Esophagus muscularis mucosa (tissue), 4 donors: ENCODE measurements around the gene IQGAP2. TPM values are rescaled to one million over a fixed set of nuclear protein-coding genes. Genes with fewer than 3 reads are reported as not detected.

Experiments used
- DNase-seq: peaks from one replicate; pipeline ENCODE4 v3.0.0-alpha.2; 2017; ENCODE audit errors: extremely low spot score
- H3K27ac ChIP-seq, 4 donors: fragments of 200-600 bp; sonication (generic); replicated peaks in 1 of 4; 1 replicate in 3 of 4; 2 replicates in 1 of 4; pipeline ENCODE4 v1.5.1; 2016 to 2019; ENCODE audit warnings: mild to moderate bottlenecking in 1 of 4
- H3K27me3 ChIP-seq, 4 donors: fragments of 200-600 bp; sonication (generic); one replicate each; pipeline versions ENCODE4 v1.5.1 to v1.6.0; 2016 to 2019
- H3K36me3 ChIP-seq, 4 donors: fragments of 200-600 bp; sonication (generic); one replicate each; pipeline ENCODE4 v1.5.1; 2016 to 2019
- H3K4me1 ChIP-seq, 4 donors: fragments of 200-600 bp; sonication (generic); one replicate each; pipeline ENCODE4 v1.5.1; 2016 to 2019
- H3K4me3 ChIP-seq, 4 donors: fragments of 200-600 bp; sonication (generic); 1 replicate in 2 of 4; 2 replicates in 2 of 4; pipeline ENCODE4 v1.5.1; 2016 to 2019; ENCODE audit warnings: mild to moderate bottlenecking in 4 of 4, moderate library complexity in 1 of 4
- H3K9me3 ChIP-seq, 4 donors: fragments of 200-600 bp; sonication (generic); 1 replicate in 3 of 4; 2 replicates in 1 of 4; pipeline ENCODE4 v1.5.1; 2016 to 2019
- EP300 ChIP-seq: sonication (generic); formaldehyde crosslinking; IDR thresholded peaks from one replicate; pipeline ENCODE4 v1.6.1; 2017; ENCODE audit warnings: antibody characterized with exemption
- POLR2A ChIP-seq: fragments of 450-650 bp; IDR thresholded peaks from one replicate; pipeline ENCODE4 v1.6.1; 2017; ENCODE audit warnings: antibody characterized with exemption, moderate library complexity, mild to moderate bottlenecking, low read depth
- POLR2AphosphoS5 ChIP-seq, 2 donors: sonication (generic); formaldehyde crosslinking; IDR thresholded peaks; one replicate each; pipeline ENCODE4 v1.6.1; 2017; ENCODE audit warnings: antibody characterized with exemption in 2 of 2
- WGBS: methylation state at CpG from one replicate; pipeline ENCODE4 v1.1.5; 2018; 5-methylcytosine and 5-hydroxymethylcytosine counted together
- intact Hi-C: fragments of 100-400 bp; cut with DNase I; formaldehyde crosslinking; loops from one replicate; pipeline ENCODE4 v1.15.1; 2023
- total RNA-seq, 4 donors: library from RNA; depleted of rRNA; stranded (reverse); fragments of >200 nt; gene quantifications; one replicate each; pipeline versions ENCODE4 v1.1.0 to v1.2.1, GENCODE V29; 2016
- TF ChIP-seq, protein P1 (sequence below), 3 experiments: fragments of 200-600 bp in 2 of 3; fragments of 450-650 bp in 1 of 3; sonication (generic) in 2 of 3; IDR thresholded peaks; one replicate each; pipeline ENCODE4 v1.5.1; 2017 to 2019; ENCODE audit warnings: antibody characterized with exemption in 3 of 3, mild to moderate bottlenecking in 2 of 3, moderate library complexity in 1 of 3

Gene IQGAP2
- total RNA-seq, 4 donors from 2014 or later, result 14.9 to 30.7 (median 20.8) TPM

DNA sequence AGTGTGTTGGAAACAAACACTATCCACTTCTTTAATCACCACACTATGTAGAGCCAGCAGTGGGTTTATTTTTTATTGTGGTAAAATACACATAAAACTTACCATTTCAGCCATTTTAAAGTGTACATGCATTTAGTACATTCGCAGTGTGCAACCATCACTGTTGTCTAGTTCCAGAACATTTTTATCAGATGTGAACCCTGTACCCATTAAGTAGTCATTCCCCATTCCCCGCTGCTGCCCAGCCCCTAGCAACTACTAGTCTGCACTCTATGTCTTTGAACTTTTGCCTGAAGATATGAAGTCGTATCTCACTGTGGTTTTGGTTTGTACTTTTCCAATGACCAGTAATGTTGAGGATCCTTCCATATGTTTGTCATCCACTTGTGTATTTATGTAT is 282.6 kb downstream of the IQGAP2 start:
- no peak for DNase-seq
- H3K36me3 ChIP-seq, result no peaks in the 10 kb centered on the region
- no peaks in the 10 kb centered on the region for H3K27me3 ChIP-seq
- H3K27ac ChIP-seq, result no peak overlapping the region
- 94% methylated on average over 3 of the region's 3 CpGs for WGBS
- H3K9me3 ChIP-seq, result no peaks in the 10 kb centered on the region
- peaks cover 0 to 6% (median under 1%) of the 10 kb centered on the region in 4 donors for H3K4me1 ChIP-seq
- intact Hi-C loops, result no loop called here
- TF ChIP-seq, protein P1, sequence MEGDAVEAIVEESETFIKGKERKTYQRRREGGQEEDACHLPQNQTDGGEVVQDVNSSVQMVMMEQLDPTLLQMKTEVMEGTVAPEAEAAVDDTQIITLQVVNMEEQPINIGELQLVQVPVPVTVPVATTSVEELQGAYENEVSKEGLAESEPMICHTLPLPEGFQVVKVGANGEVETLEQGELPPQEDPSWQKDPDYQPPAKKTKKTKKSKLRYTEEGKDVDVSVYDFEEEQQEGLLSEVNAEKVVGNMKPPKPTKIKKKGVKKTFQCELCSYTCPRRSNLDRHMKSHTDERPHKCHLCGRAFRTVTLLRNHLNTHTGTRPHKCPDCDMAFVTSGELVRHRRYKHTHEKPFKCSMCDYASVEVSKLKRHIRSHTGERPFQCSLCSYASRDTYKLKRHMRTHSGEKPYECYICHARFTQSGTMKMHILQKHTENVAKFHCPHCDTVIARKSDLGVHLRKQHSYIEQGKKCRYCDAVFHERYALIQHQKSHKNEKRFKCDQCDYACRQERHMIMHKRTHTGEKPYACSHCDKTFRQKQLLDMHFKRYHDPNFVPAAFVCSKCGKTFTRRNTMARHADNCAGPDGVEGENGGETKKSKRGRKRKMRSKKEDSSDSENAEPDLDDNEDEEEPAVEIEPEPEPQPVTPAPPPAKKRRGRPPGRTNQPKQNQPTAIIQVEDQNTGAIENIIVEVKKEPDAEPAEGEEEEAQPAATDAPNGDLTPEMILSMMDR (IDR thresholded peaks at IDR 0.05), result no peak
- no peak for TF ChIP-seq EP300
- no peak for TF ChIP-seq POLR2AphosphoS5 (IDR thresholded peaks at IDR 0.05)
- no peak for TF ChIP-seq POLR2A
- H3K4me3 ChIP-seq, result no peak overlapping the region

DNA sequence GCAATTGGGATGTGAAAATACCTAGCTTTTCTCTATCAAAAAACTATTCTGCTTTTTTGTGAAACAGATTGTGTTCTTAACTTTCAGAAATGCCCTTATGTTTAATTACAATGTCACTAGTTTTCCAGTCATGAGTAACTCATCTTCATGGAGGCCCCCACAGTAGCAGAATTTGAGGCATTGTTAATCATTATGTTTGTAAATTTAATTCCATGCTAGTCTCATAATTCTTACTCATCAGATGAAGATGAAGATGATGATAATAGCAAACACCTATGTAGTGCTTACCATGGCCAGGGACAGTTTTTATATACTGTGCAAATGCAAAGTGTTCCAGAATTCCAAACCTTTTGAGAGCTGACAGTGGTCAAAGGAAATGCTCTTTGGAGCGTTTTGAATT is 285.1 kb downstream of the IQGAP2 start:
- no peaks in the 10 kb centered on the region for H3K9me3 ChIP-seq
- 100% methylated on average over 1 of the region's 1 CpG for WGBS
- H3K4me1 ChIP-seq, result peaks cover 0 to 16% (median 5%) of the 10 kb centered on the region in 4 donors
- no peaks in the 10 kb centered on the region for H3K36me3 ChIP-seq
- TF ChIP-seq, protein P1 (IDR thresholded peaks at IDR 0.05), result no peak
- TF ChIP-seq POLR2AphosphoS5 (IDR thresholded peaks at IDR 0.05) (no peak), POLR2A (no peak), EP300 (no peak)
- H3K27ac ChIP-seq, result no peak overlapping the region
- intact Hi-C loops, result no loop called here
- no peaks in the 10 kb centered on the region for H3K27me3 ChIP-seq
- H3K4me3 ChIP-seq, result no peak overlapping the region
- DNase-seq, result no peak

DNA sequence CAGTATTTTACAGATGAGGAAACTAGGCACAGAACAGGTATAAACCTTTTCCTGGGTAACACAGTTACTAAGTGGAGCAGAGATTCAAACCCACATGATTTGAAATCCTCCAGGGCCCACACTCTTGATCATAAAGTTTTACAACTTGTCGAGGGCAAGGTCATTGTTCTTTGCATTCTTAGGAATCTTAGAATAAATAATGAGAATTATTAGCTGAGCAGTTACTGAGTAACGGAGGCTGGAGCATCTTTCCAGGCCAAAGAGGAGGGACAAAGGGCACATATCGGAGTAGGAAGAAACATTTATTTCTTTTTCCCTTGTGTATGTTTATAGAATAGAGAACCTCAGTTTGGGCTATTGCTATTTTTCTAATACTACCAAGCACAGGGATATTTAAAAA is 285.8 kb downstream of the IQGAP2 start:
- intact Hi-C loops, result no loop called here
- no peaks in the 10 kb centered on the region for H3K27me3 ChIP-seq
- H3K27ac ChIP-seq, result no peak overlapping the region
- H3K36me3 ChIP-seq, result no peaks in the 10 kb centered on the region
- H3K4me1 ChIP-seq, result peaks cover 0 to 16% (median 5%) of the 10 kb centered on the region in 4 donors
- H3K4me3 ChIP-seq, result no peak overlapping the region
- H3K9me3 ChIP-seq, result no peaks in the 10 kb centered on the region
- no peak for TF ChIP-seq POLR2AphosphoS5 (IDR thresholded peaks at IDR 0.05)
- TF ChIP-seq, protein P1 (IDR thresholded peaks at IDR 0.05), result no peak
- no peak for TF ChIP-seq EP300
- TF ChIP-seq POLR2A, result no peak
- no peak for DNase-seq
- WGBS, result 81% methylated on average over 3 of the region's 3 CpGs

DNA sequence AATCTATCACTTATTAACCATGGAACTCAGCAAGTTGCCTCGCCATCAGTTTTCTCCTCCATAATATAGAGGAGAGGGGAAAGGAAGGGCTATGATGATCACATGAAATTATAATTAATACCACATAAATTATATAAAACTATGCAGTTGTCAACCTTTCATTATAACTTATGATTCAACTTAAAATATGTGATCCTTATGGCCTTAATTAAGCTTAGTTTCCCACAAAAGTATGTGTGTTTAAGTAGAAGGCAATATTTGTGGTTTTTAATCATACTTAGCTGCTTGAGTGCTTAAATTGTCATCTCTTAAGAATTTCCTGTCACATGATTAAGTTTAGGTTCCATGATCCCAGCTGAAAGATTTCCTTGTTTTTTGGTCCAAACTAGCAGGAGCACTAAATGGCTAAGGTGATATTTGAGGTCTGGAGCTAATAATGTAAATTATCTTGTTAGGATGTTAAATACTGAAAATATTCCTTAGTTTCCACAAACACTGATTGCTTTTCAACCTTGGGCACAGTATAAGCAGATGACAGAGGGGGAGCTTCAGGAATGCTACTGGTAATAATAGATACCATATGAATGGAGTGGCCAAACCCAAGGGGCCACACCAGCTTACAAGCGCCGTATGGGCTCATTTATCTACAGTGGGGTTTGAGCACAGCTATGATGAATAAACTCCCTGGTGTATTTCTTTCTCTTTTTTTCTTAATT is 286.4 kb downstream of the IQGAP2 start:
- Histone ChIP-seq H3K9me3 (no peaks in the 10 kb centered on the region), H3K4me3 (no peak overlapping the region), H3K27ac (no peak overlapping the region), H3K4me1 (peaks cover 0 to 16% (median 5%) of the 10 kb centered on the region in 4 donors), H3K27me3 (no peaks in the 10 kb centered on the region), H3K36me3 (no peaks in the 10 kb centered on the region)
- WGBS, result 93% methylated on average over 3 of the region's 3 CpGs
- intact Hi-C loops, result no loop called here
- no peak for DNase-seq
- no peak for TF ChIP-seq POLR2A
- TF ChIP-seq POLR2AphosphoS5 (IDR thresholded peaks at IDR 0.05), result no peak
- TF ChIP-seq, protein P1 (IDR thresholded peaks at IDR 0.05), result no peak
- TF ChIP-seq EP300, result no peak
